Uterus (tissue), 2 donors: ENCODE results near the gene CIP2A.

Experiments used
- POLR2A ChIP-seq, 2 donors: fragments of 450-650 bp; IDR thresholded peaks; one replicate each; pipeline ENCODE4 v1.6.1; 2016; ENCODE audit warnings: antibody characterized with exemption in 2 of 2, mild to moderate bottlenecking in 1 of 2, moderate library complexity in 1 of 2
- TF ChIP-seq, protein P1 (sequence below), 4 experiments: fragments of 200-600 bp in 2 of 4; fragments of 450-650 bp in 2 of 4; sonication (generic) in 2 of 4; IDR thresholded peaks; one replicate each; pipeline ENCODE4 v1.5.1; 2016 to 2019; ENCODE audit warnings: antibody characterized with exemption in 4 of 4, mild to moderate bottlenecking in 2 of 4, moderate library complexity in 1 of 4

DNA sequence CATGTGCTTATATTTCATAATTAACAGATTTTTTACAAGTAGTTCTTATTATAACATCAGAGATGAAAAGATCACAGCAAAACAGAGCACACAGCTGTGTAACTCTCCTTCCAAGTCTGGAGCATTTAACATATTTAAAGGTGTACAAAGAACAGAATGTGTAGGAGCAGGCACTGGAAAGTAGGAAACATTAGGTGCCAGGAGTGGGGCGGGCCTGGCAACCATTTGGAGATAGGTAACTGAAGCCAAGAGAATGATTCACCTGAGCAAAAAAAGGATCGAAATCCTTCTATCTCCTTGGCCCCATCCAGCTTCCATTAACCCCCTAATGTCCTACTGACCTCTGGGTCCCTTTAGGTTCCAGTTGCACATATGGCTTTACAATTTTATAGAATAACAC lies 76.6 kb downstream of the CIP2A start:
- no peak for TF ChIP-seq POLR2A (IDR thresholded peaks at IDR 0.05)
- TF ChIP-seq, protein P1, sequence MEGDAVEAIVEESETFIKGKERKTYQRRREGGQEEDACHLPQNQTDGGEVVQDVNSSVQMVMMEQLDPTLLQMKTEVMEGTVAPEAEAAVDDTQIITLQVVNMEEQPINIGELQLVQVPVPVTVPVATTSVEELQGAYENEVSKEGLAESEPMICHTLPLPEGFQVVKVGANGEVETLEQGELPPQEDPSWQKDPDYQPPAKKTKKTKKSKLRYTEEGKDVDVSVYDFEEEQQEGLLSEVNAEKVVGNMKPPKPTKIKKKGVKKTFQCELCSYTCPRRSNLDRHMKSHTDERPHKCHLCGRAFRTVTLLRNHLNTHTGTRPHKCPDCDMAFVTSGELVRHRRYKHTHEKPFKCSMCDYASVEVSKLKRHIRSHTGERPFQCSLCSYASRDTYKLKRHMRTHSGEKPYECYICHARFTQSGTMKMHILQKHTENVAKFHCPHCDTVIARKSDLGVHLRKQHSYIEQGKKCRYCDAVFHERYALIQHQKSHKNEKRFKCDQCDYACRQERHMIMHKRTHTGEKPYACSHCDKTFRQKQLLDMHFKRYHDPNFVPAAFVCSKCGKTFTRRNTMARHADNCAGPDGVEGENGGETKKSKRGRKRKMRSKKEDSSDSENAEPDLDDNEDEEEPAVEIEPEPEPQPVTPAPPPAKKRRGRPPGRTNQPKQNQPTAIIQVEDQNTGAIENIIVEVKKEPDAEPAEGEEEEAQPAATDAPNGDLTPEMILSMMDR (IDR thresholded peaks at IDR 0.05), result no peak
